Measurements from ENCODE around the gene ITPR2. TPM values are rescaled to one million over a fixed set of nuclear protein-coding genes. Genes with fewer than 3 reads are reported as not detected.

The ITPR2 gene
- total and polyA plus RNA-seq, 2 of the 13 experiments (the other 11 are each of a cell fraction or from before 2014, with no cell fraction given) = 31.9 to 81.9 TPM

DNA sequence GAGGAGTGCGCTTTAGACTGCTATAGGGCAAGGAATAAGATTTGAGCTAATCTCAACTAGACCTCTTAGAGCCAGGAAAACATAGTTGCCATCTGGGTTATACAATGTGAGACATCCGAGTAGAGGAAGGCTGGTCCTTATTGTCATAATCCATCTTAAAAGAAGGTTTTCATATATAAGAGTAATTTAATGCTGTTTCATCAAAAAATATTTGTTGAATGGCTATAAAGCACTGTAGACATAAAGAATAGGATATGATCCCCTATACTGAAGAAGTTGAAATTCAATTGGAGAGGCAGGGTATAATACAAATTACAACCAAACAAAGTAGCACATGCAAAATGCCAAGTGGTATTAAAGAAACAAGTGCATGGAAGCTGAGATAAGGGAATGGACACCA, 343.1 kb downstream of the ITPR2 start:
- Histone ChIP-seq H4K20me1 (ENCODE audit: insufficient read depth, low read length) (no peaks in the 10 kb centered on the region), H3K27me3 (ENCODE audit: control insufficient read depth in 1 of 2, insufficient read depth in 2 of 2, low read length in 2 of 2) (no peaks in the 10 kb centered on the region), H3K9me3 (ENCODE audit: low read length) (no peaks in the 10 kb centered on the region), H3K27ac (ENCODE audit: extremely low read length, insufficient read depth, low read length) (no peak overlapping the region), H3K36me3 (replicated peaks in 1 of 2; ENCODE audit: control insufficient read depth in 1 of 2, insufficient read depth in 2 of 2, low read length in 2 of 2) (peaks cover 16 to 70% of the 10 kb centered on the region in 2 experiments), H2AFZ (ENCODE audit: low read length) (no peak overlapping the region), H3K79me2 (ENCODE audit: insufficient read depth, low read length) (no peaks in the 10 kb centered on the region), H3K4me1 (ENCODE audit: insufficient read depth, low read length) (no peaks in the 10 kb centered on the region), H3K9ac (ENCODE audit: insufficient read depth, low read depth, low read length) (no peak overlapping the region), H3K4me3 (replicated peaks in 1 of 3; ENCODE audit: insufficient read depth in 1 of 3, low read depth in 2 of 3, low read length in 3 of 3) (no peak overlapping the region), H3K4me2 (ENCODE audit: low read depth, low read length) (no peak overlapping the region)
- intact Hi-C loops (cut with micrococcal nuclease; ENCODE audit: unreplicated experiment) (no loop called here), in situ Hi-C loops (cut with HindIII; ENCODE audit: extremely low pct_ligation_motif_present, low pct_unique_long_range_greater_than_20kb) (no loop called here)
- TF ChIP-seq ZNF724P (CRISPR knock-in tag; IDR thresholded peaks at IDR 0.05; ENCODE audit: borderline replicate concordance) (no peak), MAFK (conservative IDR thresholded peaks at IDR 0.05 in 1 of 2, IDR thresholded peaks at IDR 0.05 in 1 of 2; ENCODE audit: low read length in 2 of 2) (peak; percentile 37 to 65; a peak in 3 of 4 replicates), ADNP (CRISPR knock-in tag; IDR thresholded peaks at IDR 0.05) (no peak), RORA (CRISPR knock-in tag; IDR thresholded peaks at IDR 0.05) (no peak), MAFF (IDR thresholded peaks at IDR 0.05; ENCODE audit: low read depth, low read length) (peak; percentile 52; the same call in 1 of the 2 replicates)
- TF ChIP-seq, protein P1, sequence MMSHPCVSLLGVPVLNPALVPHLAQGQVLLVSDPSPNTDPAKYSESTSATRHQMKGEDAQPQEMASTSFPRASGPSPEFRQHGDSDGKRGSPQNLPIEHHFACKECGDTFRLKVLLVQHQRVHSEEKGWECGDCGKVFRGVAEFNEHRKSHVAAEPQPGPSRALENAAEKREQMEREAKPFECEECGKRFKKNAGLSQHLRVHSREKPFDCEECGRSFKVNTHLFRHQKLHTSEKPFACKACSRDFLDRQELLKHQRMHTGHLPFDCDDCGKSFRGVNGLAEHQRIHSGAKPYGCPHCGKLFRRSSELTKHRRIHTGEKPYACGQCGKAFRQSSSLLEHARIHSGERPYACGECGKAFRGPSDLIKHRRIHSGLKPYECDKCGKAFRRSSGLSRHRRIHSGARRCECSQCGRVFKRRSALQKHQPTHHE (CRISPR knock-in tag; IDR thresholded peaks at IDR 0.05; ENCODE audit: borderline replicate concordance) = no peak
- FAIRE-seq (no peak), DNase-seq (ENCODE audit: low spot score) (no peak), ATAC-seq (no peak)
- 98% methylated on average over 2 of the region's 2 CpGs for WGBS (ENCODE audit: low lambda C conversion rate)
- ChIA-PET CTCF (ENCODE audit: low intra/inter-chr PET ratio, low total read pairs) (no interaction called here), POLR2A (no interaction called here)
- BruUV-seq (replicated peaks) = no TSS peak

DNA sequence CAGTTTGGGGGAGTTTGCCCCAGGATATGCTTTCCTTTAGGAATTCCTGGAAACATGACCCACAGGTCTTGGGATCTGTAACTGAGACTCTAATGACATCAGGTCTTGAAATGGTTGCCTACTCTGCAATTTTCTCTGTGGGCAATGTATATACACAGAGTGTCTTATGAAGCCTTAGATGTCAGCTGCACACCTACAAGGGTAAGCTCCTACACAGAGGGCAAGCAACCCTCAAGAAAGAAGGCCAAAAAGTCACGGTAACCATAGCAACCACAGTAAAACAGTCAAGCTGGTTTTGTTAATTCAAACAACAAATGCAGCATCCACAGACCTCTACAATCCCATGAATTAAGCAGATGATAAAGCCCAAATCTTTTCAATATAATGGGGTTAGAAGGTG, 344.6 kb downstream of the ITPR2 start:
- no peak overlapping the region for H2AFZ ChIP-seq (ENCODE audit: low read length)
- ATAC-seq (no peak), FAIRE-seq (no peak), DNase-seq (ENCODE audit: low spot score) (no peak)
- in situ Hi-C loops (cut with HindIII; ENCODE audit: extremely low pct_ligation_motif_present, low pct_unique_long_range_greater_than_20kb) (no loop called here), intact Hi-C loops (cut with micrococcal nuclease; ENCODE audit: unreplicated experiment) (no loop called here)
- peaks cover 13 to 72% of the 10 kb centered on the region in 2 experiments for H3K36me3 ChIP-seq (replicated peaks in 1 of 2; ENCODE audit: control insufficient read depth in 1 of 2, insufficient read depth in 2 of 2, low read length in 2 of 2)
- ChIA-PET POLR2A (no interaction called here), CTCF (ENCODE audit: low intra/inter-chr PET ratio, low total read pairs) (no interaction called here)
- H3K9ac ChIP-seq (ENCODE audit: insufficient read depth, low read depth, low read length) = no peak overlapping the region
- WGBS (ENCODE audit: low lambda C conversion rate) = 86% methylated on average over 1 of the region's 1 CpG
- H3K27ac ChIP-seq (ENCODE audit: extremely low read length, insufficient read depth, low read length) = no peak overlapping the region
- H3K79me2 ChIP-seq (ENCODE audit: insufficient read depth, low read length) = no peaks in the 10 kb centered on the region
- H3K27me3 ChIP-seq (ENCODE audit: control insufficient read depth in 1 of 2, insufficient read depth in 2 of 2, low read length in 2 of 2) = no peaks in the 10 kb centered on the region
- H3K4me1 ChIP-seq (ENCODE audit: insufficient read depth, low read length) = no peaks in the 10 kb centered on the region
- no peaks in the 10 kb centered on the region for H3K9me3 ChIP-seq (ENCODE audit: low read length)
- BruUV-seq (replicated peaks) = no TSS peak
- no peak overlapping the region for H3K4me3 ChIP-seq (replicated peaks in 1 of 3; ENCODE audit: insufficient read depth in 1 of 3, low read depth in 2 of 3, low read length in 3 of 3)
- H3K4me2 ChIP-seq (ENCODE audit: low read depth, low read length) = no peak overlapping the region
- H4K20me1 ChIP-seq (ENCODE audit: insufficient read depth, low read length) = no peaks in the 10 kb centered on the region
- TF ChIP-seq HMG20A (CRISPR knock-in tag; IDR thresholded peaks at IDR 0.05; ENCODE audit: borderline replicate concordance) (no peak), ZNF382 (CRISPR knock-in tag; IDR thresholded peaks at IDR 0.05; ENCODE audit: borderline replicate concordance) (no peak), ZNF761 (CRISPR knock-in tag; conservative IDR thresholded peaks at IDR 0.05) (no peak), GATAD1 (CRISPR knock-in tag; IDR thresholded peaks at IDR 0.05) (no peak), SAFB2 (CRISPR knock-in tag; IDR thresholded peaks at IDR 0.05; ENCODE audit: borderline replicate concordance, low read depth) (no peak), ZNF773 (CRISPR knock-in tag; IDR thresholded peaks at IDR 0.05; ENCODE audit: borderline replicate concordance) (no peak), MLLT10 (CRISPR knock-in tag; IDR thresholded peaks at IDR 0.05) (no peak), SP5 (CRISPR knock-in tag; IDR thresholded peaks at IDR 0.05; ENCODE audit: borderline replicate concordance, low read depth) (no peak), ZMYM3 (CRISPR knock-in tag; IDR thresholded peaks at IDR 0.05) (no peak), GATAD2A (CRISPR knock-in tag; IDR thresholded peaks at IDR 0.05) (no peak), RFX1 (IDR thresholded peaks at IDR 0.05) (peak; percentile 46; the same call in 1 of the 2 replicates)
